ENCODE results near the gene POFUT2.

Gene POFUT2

GRCh38 chr21:45220714-45221490, 66.8 kb downstream of the POFUT2 start:
- no peak for DNase-seq

GRCh38 chr21:45220071-45220481, 67.6 kb downstream of the POFUT2 start:
- no peak for DNase-seq

GRCh38 chr21:45219517-45219916, 68.2 kb downstream of the POFUT2 start:
- no peak for DNase-seq

GRCh38 chr21:45217010-45217409, 70.7 kb downstream of the POFUT2 start:
- DNase-seq: no peak

DNA sequence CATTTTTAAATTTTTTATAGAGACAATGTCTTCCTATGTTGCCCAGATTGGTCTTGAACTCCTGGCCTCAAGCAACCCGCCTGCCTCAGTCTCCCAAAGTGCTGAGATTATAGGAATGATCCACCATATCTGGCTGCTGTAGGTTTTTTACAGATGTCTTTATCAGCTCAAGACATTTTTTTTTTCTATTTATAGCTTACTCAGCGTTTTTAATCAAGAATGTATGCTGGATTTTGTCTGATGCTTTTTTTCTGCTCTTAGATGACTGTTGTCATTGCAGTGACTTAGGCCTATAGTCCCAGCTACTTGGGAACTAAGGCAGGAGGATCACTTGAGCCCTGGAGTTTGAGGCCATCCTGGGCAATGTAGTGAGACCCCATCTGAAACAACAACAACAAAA, 72.5 kb downstream of the POFUT2 start:
- DNase-seq: no peak

Measured in kidney glomerular epithelial cell (primary cell).